ENCODE data around the gene RARG. TPM values are rescaled to one million over a fixed set of nuclear protein-coding genes. Genes with fewer than 3 reads are reported as not detected.

The RARG gene
- 17.5 TPM for total RNA-seq
- polyA plus RNA-seq (ENCODE audit: insufficient read depth in 1 of 8, insufficient read length in 8 of 8, low replicate concordance in 1 of 8) = 10 to 100 TPM; 20.1 to 44.5 (median 30.1) TPM
- long read RNA-seq, donor 1, transcript RARG-201 (8 exons, 1,836 nt) = major isoform, 5 of 5 reads
- long read RNA-seq, donor 1, partial matches to known transcripts = 0 of 5 reads
- long read RNA-seq, donor 1, other reads (novel, unspliced or antisense) = 0 of 5 reads
- long read RNA-seq, donor 2, partial matches to known transcripts = 0 of 1 reads
- long read RNA-seq, donor 2, other reads (novel, unspliced or antisense) = 0 of 1 reads
- long read RNA-seq, donor 3, partial matches to known transcripts = 0 of 3 reads
- long read RNA-seq, donor 3, other reads (novel, unspliced or antisense) = 0 of 3 reads
- long read RNA-seq, donor 4 = 0 reads
- long read RNA-seq, donor 5, transcript RARG-201 (8 exons, 1,836 nt) = major isoform, 7 of 9 reads
- long read RNA-seq, donor 5, partial matches to known transcripts = 0 of 9 reads
- long read RNA-seq, donor 5, other reads (novel, unspliced or antisense) = 0 of 9 reads
- long read RNA-seq, donor 6, transcript RARG-201 (8 exons, 1,836 nt) = major isoform, 5 of 7 reads
- long read RNA-seq, donor 6, partial matches to known transcripts = 0 of 7 reads
- long read RNA-seq, donor 6, other reads (novel, unspliced or antisense) = 0 of 7 reads
- long read RNA-seq, donor 7, transcript RARG-201 (8 exons, 1,836 nt) = major isoform, 5 of 8 reads
- long read RNA-seq, donor 7, partial matches to known transcripts = 0 of 8 reads
- long read RNA-seq, donor 7, other reads (novel, unspliced or antisense) = 0 of 8 reads
- long read RNA-seq, donor 8, transcript RARG-201 (8 exons, 1,836 nt) = major isoform, 5 of 6 reads
- long read RNA-seq, donor 8, partial matches to known transcripts = 0 of 6 reads
- long read RNA-seq, donor 8, other reads (novel, unspliced or antisense) = 0 of 6 reads
- long read RNA-seq, donor 9, partial matches to known transcripts = 0 of 2 reads
- long read RNA-seq, donor 9, other reads (novel, unspliced or antisense) = 0 of 2 reads
- long read RNA-seq, donor 10, partial matches to known transcripts = 0 of 8 reads
- long read RNA-seq, donor 10, other reads (novel, unspliced or antisense) = 0 of 8 reads
- long read RNA-seq, donor 11, transcript RARG-201 (8 exons, 1,836 nt) = major isoform, 5 of 19 reads
- long read RNA-seq, donor 11, partial matches to known transcripts = 14 of 19 reads
- long read RNA-seq, donor 11, other reads (novel, unspliced or antisense) = 0 of 19 reads

DNA sequence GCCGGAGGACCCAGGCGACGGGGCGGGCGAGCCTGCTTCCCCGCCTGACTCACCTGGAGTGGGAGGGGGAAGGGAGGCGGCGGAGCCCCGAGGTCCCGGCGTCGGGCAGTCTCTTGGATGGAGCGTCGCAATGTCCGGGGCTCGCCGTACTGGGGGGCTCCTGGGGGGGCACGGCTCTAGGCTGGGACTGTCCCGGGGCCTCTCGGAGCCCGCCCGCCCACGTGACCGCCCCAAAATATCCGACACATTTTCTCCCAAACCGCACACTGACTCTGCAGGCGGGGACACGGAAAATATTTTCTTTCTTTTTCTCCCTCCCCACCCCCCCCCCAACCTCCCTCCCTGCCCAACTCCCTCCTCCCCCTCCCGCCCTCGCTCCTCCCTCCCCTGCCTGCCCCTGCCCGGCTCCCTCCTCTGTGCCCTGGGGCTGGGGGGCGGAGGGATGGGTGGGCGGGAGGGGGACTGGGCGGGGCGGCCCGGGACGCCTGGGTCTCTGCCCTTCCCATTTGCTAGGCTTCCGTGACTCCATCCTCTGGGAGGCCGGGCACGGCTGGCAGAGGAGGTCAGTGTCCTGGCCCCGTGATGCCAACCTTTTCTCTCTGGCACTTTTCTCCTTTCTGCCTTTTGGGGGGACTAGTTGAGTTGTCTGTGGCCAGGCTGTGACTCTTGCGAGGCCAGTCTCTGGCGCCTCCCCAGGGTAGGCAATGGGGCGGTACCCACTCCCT lies at the start of gene RARG:
Gene RARG, minus strand, starts transcription at position 289 of the 725 bp plus-strand sequence. CDS start 4,664 bp downstream, outside the sequence.
- no peaks in the 10 kb centered on the region for H3K9me3 ChIP-seq (replicated peaks; ENCODE audit: control insufficient read depth, low read depth, low read length)
- H3K36me3 ChIP-seq (ENCODE audit: control insufficient read depth, insufficient read depth, low read length) = no peaks in the 10 kb centered on the region
- DNase-seq = peak; percentile 65
- peak within 1 kb of the TSS; percentile 69 for H3K27ac ChIP-seq (ENCODE audit: low read length)
- H3K4me3 ChIP-seq (ENCODE audit: low read length) = peak within 1 kb of the TSS; percentile 56
- peaks cover 5% of the 10 kb centered on the region for H3K27me3 ChIP-seq (ENCODE audit: control insufficient read depth, insufficient read depth, low read length)
- under 1% methylated on average over 24 of the region's 44 CpGs for WGBS (ENCODE audit: insufficient coverage)
- H3K4me1 ChIP-seq (ENCODE audit: control insufficient read depth, insufficient read depth, low read length) = peaks cover 34% of the 10 kb centered on the region

DNA sequence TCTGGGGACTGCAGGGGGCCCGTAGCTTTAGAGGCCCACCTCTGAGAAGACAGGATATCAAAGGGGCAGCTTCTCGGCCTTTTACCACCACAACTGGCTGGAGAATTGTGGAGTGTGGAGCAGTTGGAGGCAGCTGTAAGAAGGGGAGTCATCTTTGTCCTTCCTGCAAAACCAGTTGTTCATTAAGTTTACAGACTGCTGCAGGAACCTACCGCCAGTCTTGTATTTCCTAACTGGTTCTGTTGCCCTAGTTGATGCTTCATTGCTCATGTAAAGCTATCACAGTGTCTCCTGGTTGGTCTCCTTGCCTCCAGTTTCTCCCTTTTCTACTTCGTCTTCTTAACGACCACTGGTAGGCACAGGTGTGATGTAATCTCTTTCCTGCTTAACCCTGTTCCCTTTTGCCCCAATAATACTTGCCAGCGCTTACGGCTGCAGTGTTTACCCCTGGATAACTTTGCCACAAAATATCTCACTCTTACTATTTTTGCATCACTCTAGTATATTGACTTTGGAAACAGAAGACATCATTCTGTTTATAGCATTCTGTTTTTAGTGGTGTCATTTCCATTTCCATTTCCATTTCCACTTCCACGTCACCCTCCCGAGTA lies 48.0 kb upstream of the RARG start:
- Histone ChIP-seq H3K4me1 (ENCODE audit: control insufficient read depth, insufficient read depth, low read length) (no peaks in the 10 kb centered on the region), H3K27ac (ENCODE audit: low read length) (no peak overlapping the region), H3K27me3 (ENCODE audit: control insufficient read depth, insufficient read depth, low read length) (no peaks in the 10 kb centered on the region), H3K9me3 (replicated peaks; ENCODE audit: control insufficient read depth, low read depth, low read length) (no peaks in the 10 kb centered on the region), H3K36me3 (ENCODE audit: control insufficient read depth, insufficient read depth, low read length) (peaks cover 57% of the 10 kb centered on the region), H3K4me3 (ENCODE audit: low read length) (no peak overlapping the region)
- DNase-seq = no peak
- WGBS (ENCODE audit: insufficient coverage) = 91% methylated on average over 2 of the region's 9 CpGs

DNA sequence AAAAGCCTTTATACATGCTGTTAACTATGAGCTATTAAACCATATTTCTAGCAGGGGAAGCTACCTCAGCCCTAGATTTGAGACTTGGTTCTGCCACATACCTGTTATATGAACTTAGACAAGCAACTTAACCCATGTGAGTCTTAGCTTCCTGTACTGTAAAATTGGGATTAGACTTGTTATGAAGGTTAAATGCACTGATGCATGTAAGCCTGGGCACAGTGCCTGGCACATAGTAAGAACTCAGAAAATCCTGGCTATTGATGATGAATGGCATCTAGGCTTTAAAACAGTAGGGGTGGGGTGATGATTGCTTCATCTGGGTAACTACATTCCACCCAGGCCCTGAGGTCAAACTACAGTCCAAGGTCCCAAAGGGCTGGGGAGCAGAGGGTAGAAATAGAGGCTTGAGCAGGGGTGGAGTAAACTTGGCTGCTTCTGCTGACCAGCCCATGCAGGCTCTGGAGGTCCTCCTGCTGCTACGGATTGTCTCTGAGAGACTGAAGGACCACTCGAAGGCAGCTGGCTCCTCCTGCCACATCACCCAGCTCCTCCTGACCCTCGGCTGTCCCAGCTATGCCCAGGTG lies 47.4 kb upstream of the RARG start:
- Histone ChIP-seq H3K9me3 (replicated peaks; ENCODE audit: control insufficient read depth, low read depth, low read length) (no peaks in the 10 kb centered on the region), H3K4me3 (ENCODE audit: low read length) (no peak overlapping the region), H3K27ac (ENCODE audit: low read length) (no peak overlapping the region), H3K27me3 (ENCODE audit: control insufficient read depth, insufficient read depth, low read length) (no peaks in the 10 kb centered on the region), H3K4me1 (ENCODE audit: control insufficient read depth, insufficient read depth, low read length) (no peaks in the 10 kb centered on the region), H3K36me3 (ENCODE audit: control insufficient read depth, insufficient read depth, low read length) (peaks cover 59% of the 10 kb centered on the region)
- 87% methylated on average over 2 of the region's 3 CpGs for WGBS (ENCODE audit: insufficient coverage)
- no peak for DNase-seq

DNA sequence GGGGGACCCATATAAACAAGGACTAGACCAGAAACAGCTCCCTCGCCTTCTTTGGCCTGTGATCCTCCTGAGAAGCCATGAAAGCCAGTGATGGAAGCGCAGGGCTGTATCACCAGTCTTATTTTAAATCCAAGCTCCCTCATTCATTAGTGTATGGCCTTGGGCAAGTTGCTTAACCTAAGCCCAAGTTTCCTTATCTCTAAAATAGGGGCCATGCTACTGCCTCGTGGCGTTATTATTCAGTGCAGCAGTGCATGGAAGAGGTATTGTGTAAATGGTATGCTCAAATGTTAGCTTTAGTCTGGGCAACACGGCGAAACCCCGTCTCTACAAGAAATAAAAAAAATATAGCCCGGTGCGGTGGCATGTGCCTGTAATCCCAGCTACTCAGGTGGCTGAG lies 46.0 kb upstream of the RARG start:
- Histone ChIP-seq H3K9me3 (replicated peaks; ENCODE audit: control insufficient read depth, low read depth, low read length) (no peaks in the 10 kb centered on the region), H3K36me3 (ENCODE audit: control insufficient read depth, insufficient read depth, low read length) (peaks cover 52% of the 10 kb centered on the region), H3K4me1 (ENCODE audit: control insufficient read depth, insufficient read depth, low read length) (no peaks in the 10 kb centered on the region), H3K27me3 (ENCODE audit: control insufficient read depth, insufficient read depth, low read length) (no peaks in the 10 kb centered on the region), H3K27ac (ENCODE audit: low read length) (no peak overlapping the region), H3K4me3 (ENCODE audit: low read length) (no peak overlapping the region)
- DNase-seq = no peak
- WGBS (ENCODE audit: insufficient coverage) = 94% methylated on average over 2 of the region's 9 CpGs

DNA sequence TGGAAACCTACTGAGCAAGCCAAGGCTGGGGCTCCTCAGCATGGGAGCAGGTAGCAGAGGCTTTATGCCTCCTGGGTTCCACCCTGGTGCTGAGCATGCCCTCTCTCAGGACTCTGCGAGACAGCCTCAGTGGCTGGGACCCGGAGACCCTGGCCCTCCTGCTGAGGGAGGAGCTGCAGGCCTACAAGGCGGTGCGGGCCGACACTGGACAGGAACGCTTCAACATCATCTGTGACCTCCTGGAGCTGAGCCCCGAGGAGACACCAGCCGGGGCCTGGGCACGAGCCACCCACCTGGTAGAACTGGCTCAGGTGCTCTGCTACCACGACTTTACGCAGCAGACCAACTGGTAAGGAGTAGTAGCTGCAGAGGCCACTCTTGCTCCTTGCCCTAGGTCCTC lies 44.5 kb upstream of the RARG start:
- Histone ChIP-seq H3K27ac (ENCODE audit: low read length) (no peak overlapping the region), H3K4me3 (ENCODE audit: low read length) (no peak overlapping the region), H3K27me3 (ENCODE audit: control insufficient read depth, insufficient read depth, low read length) (no peaks in the 10 kb centered on the region), H3K9me3 (replicated peaks; ENCODE audit: control insufficient read depth, low read depth, low read length) (no peaks in the 10 kb centered on the region), H3K4me1 (ENCODE audit: control insufficient read depth, insufficient read depth, low read length) (no peaks in the 10 kb centered on the region), H3K36me3 (ENCODE audit: control insufficient read depth, insufficient read depth, low read length) (peaks cover 45% of the 10 kb centered on the region)
- DNase-seq = no peak
- WGBS (ENCODE audit: insufficient coverage) = 96% methylated on average over 10 of the region's 11 CpGs

DNA sequence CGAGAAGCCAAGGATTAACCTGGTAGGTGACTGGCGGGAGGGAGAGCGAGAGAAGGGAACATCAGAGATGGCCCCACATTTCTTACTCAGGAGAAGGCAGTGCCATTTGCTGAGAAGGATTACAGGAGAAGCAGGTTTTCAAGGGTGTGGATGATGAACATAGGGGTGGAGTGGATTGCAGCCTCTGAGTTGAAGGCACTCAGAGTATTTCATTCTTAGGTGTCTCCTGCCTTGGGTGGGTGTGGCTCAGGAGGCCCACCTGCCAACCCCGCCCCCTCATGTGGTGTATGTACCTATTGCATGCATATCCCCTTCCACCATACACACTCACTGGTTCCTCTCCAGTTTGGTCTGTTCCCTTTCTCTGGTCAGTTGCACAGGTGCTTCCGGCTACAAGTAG lies 42.4 kb upstream of the RARG start:
- Histone ChIP-seq H3K27ac (ENCODE audit: low read length) (no peak overlapping the region), H3K4me3 (ENCODE audit: low read length) (no peak overlapping the region), H3K9me3 (replicated peaks; ENCODE audit: control insufficient read depth, low read depth, low read length) (no peaks in the 10 kb centered on the region), H3K36me3 (ENCODE audit: control insufficient read depth, insufficient read depth, low read length) (peaks cover 47% of the 10 kb centered on the region), H3K4me1 (ENCODE audit: control insufficient read depth, insufficient read depth, low read length) (peaks cover 7% of the 10 kb centered on the region), H3K27me3 (ENCODE audit: control insufficient read depth, insufficient read depth, low read length) (no peaks in the 10 kb centered on the region)
- DNase-seq = no peak
- WGBS (ENCODE audit: insufficient coverage) = 94% methylated on average over 4 of the region's 5 CpGs

DNA sequence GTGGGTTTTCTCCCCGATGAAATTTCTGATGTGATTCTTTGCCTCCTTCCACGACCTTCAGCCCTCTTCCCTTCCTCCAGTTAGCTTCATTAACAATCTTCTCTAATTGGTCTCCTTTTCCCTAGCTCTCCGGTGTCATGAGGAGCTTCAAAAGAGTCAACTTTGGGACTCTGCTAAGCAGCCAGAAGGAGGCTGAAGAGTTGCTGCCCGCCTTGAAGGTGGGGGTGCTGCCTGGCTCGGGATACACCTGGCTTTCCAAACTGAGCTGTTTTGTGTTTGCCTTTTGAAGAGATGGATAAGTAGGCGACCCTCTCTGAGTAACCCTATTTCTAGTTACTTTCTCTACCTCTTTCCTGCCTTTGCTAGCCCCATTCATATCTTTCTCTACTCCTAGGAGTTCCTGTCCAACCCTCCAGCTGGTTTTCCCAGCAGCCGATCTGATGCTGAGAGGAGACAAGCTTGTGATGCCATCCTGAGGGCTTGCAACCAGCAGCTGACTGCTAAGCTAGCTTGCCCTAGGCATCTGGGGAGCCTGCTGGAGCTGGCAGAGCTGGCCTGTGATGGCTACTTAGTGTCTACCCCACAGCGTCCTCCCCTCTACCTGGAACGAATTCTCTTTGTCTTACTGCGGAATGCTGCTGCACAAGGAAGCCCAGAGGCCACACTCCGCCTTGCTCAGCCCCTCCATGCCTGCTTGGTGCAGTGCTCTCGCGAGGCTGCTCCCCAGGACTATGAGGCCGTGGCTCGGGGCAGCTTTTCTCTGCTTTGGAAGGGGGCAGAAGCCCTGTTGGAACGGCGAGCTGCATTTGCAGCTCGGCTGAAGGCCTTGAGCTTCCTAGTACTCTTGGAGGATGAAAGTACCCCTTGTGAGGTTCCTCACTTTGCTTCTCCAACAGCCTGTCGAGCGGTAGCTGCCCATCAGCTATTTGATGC lies 36.9 kb upstream of the RARG start:
- no peaks in the 10 kb centered on the region for H3K9me3 ChIP-seq (replicated peaks; ENCODE audit: control insufficient read depth, low read depth, low read length)
- no peak for DNase-seq
- peak overlapping the region; percentile 79 for H3K4me3 ChIP-seq (ENCODE audit: low read length)
- 55% methylated on average over 15 of the region's 20 CpGs for WGBS (ENCODE audit: insufficient coverage)
- peaks cover 17% of the 10 kb centered on the region for H3K4me1 ChIP-seq (ENCODE audit: control insufficient read depth, insufficient read depth, low read length)
- no peaks in the 10 kb centered on the region for H3K27me3 ChIP-seq (ENCODE audit: control insufficient read depth, insufficient read depth, low read length)
- no peak overlapping the region for H3K27ac ChIP-seq (ENCODE audit: low read length)
- peaks cover 17% of the 10 kb centered on the region for H3K36me3 ChIP-seq (ENCODE audit: control insufficient read depth, insufficient read depth, low read length)

DNA sequence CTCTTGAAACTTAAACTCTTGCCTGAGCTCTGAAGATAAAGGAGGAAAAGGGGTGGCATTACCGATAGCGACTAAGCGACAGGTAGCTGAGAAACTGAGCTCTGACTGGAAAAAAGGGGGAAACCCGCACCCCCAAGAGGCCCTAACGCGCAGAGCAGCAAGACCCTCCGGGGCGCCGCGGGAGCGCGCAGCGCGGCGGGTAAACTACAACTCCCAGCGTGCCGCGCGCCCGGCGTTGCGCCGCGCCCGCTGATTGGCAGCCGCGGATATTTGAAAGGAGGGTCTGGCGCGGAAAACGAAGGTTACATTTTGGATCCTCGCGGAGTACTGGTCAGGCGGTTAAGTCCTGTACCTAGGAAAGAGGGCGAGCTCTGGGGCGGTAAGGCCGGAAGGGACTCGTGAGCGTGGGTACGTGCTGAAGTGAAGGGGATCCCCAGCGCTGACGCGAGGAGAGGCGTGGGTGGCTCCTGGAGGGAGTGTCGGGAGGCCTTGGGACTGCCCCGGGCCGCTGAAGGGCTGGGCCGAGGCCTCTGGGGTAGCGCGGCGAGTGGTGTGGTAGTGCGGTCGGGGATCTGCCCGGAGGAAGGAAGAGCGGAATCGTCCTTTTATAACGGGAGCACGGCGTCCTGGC lies 36.1 kb upstream of the RARG start, which contains the start of gene ESPL1:
Gene ESPL1, plus strand, starts transcription at position 301 of the 631 bp plus-strand sequence. CDS start 468 bp downstream, outside the sequence.
- Histone ChIP-seq H3K4me3 (ENCODE audit: low read length) (peak within 1 kb of the TSS; percentile 79), H3K9me3 (replicated peaks; ENCODE audit: control insufficient read depth, low read depth, low read length) (no peaks in the 10 kb centered on the region), H3K36me3 (ENCODE audit: control insufficient read depth, insufficient read depth, low read length) (peaks cover 17% of the 10 kb centered on the region), H3K27me3 (ENCODE audit: control insufficient read depth, insufficient read depth, low read length) (no peaks in the 10 kb centered on the region), H3K27ac (ENCODE audit: low read length) (peak within 1 kb of the TSS; percentile 47), H3K4me1 (ENCODE audit: control insufficient read depth, insufficient read depth, low read length) (peaks cover 17% of the 10 kb centered on the region)
- WGBS (ENCODE audit: insufficient coverage) = under 1% methylated on average over 54 of the region's 58 CpGs
- DNase-seq = peak; percentile 87

All from muscle of leg (tissue), 16 donors.